ENCODE measurements around the gene TRIM67.
"Not testable (repeated sequence)": the region's sequence is repeated elsewhere in the genome, so short reads cannot be mapped to it uniquely, and the experiment has no call there.

TRIM67 gene

GRCh38 chr1:231132591-231132990, 29.3 kb upstream of the TRIM67 start:
- H3K4me1 ChIP-seq (ENCODE audit: control insufficient read depth, insufficient read depth, low read length, poor library complexity, severe bottlenecking); H3K27me3 ChIP-seq (replicated peaks; ENCODE audit: control insufficient read depth, insufficient read depth, low read length, poor library complexity, severe bottlenecking); H3K9me3 ChIP-seq (ENCODE audit: control insufficient read depth, low read length); H3K27ac ChIP-seq (ENCODE audit: insufficient read depth, low read length, poor library complexity, severe bottlenecking); DNase-seq; H3K4me3 ChIP-seq (ENCODE audit: insufficient read depth, low read depth, low read length, poor library complexity, severe bottlenecking); H3K36me3 ChIP-seq (ENCODE audit: control insufficient read depth, insufficient read depth, low read length): not testable (repeated sequence)

GRCh38 chr1:231134624-231135023, 27.2 kb upstream of the TRIM67 start:
- no peak for DNase-seq
- H3K4me3 ChIP-seq (ENCODE audit: insufficient read depth, low read depth, low read length, poor library complexity, severe bottlenecking), result no peak overlapping the region
- no peak overlapping the region for H3K27ac ChIP-seq (ENCODE audit: insufficient read depth, low read length, poor library complexity, severe bottlenecking)
- no peaks in the 10 kb centered on the region for H3K27me3 ChIP-seq (replicated peaks; ENCODE audit: control insufficient read depth, insufficient read depth, low read length, poor library complexity, severe bottlenecking)
- H3K36me3 ChIP-seq (ENCODE audit: control insufficient read depth, insufficient read depth, low read length), result no peaks in the 10 kb centered on the region
- no peaks in the 10 kb centered on the region for H3K4me1 ChIP-seq (ENCODE audit: control insufficient read depth, insufficient read depth, low read length, poor library complexity, severe bottlenecking)
- H3K9me3 ChIP-seq (ENCODE audit: control insufficient read depth, low read length), result no peaks in the 10 kb centered on the region

- H3K4me1 ChIP-seq (ENCODE audit: control insufficient read depth, insufficient read depth, low read length, poor library complexity, severe bottlenecking), result no peaks in the 10 kb centered on the region
- DNase-seq, result no peak
- no peaks in the 10 kb centered on the region for H3K9me3 ChIP-seq (ENCODE audit: control insufficient read depth, low read length)
- H3K27ac ChIP-seq (ENCODE audit: insufficient read depth, low read length, poor library complexity, severe bottlenecking), result no peak overlapping the region
- no peak overlapping the region for H3K4me3 ChIP-seq (ENCODE audit: insufficient read depth, low read depth, low read length, poor library complexity, severe bottlenecking)
- no peaks in the 10 kb centered on the region for H3K27me3 ChIP-seq (replicated peaks; ENCODE audit: control insufficient read depth, insufficient read depth, low read length, poor library complexity, severe bottlenecking)
- H3K36me3 ChIP-seq (ENCODE audit: control insufficient read depth, insufficient read depth, low read length), result no peaks in the 10 kb centered on the region
These were observed 23.6 kb upstream of the TRIM67 start for GRCh38 chr1:231138236-231138635.

- Histone ChIP-seq H3K9me3 (ENCODE audit: control insufficient read depth, low read length) (no peaks in the 10 kb centered on the region), H3K27me3 (replicated peaks; ENCODE audit: control insufficient read depth, insufficient read depth, low read length, poor library complexity, severe bottlenecking) (no peaks in the 10 kb centered on the region), H3K4me1 (ENCODE audit: control insufficient read depth, insufficient read depth, low read length, poor library complexity, severe bottlenecking) (no peaks in the 10 kb centered on the region), H3K36me3 (ENCODE audit: control insufficient read depth, insufficient read depth, low read length) (no peaks in the 10 kb centered on the region), H3K4me3 (ENCODE audit: insufficient read depth, low read depth, low read length, poor library complexity, severe bottlenecking) (no peak overlapping the region), H3K27ac (ENCODE audit: insufficient read depth, low read length, poor library complexity, severe bottlenecking) (no peak overlapping the region)
- no peak for DNase-seq
These were observed 22.7 kb upstream of the TRIM67 start for GRCh38 chr1:231139125-231139649.

- no peaks in the 10 kb centered on the region for H3K4me1 ChIP-seq (ENCODE audit: control insufficient read depth, insufficient read depth, low read length, poor library complexity, severe bottlenecking)
- DNase-seq, result no peak
- no peak overlapping the region for H3K27ac ChIP-seq (ENCODE audit: insufficient read depth, low read length, poor library complexity, severe bottlenecking)
- no peak overlapping the region for H3K4me3 ChIP-seq (ENCODE audit: insufficient read depth, low read depth, low read length, poor library complexity, severe bottlenecking)
- no peaks in the 10 kb centered on the region for H3K36me3 ChIP-seq (ENCODE audit: control insufficient read depth, insufficient read depth, low read length)
- H3K9me3 ChIP-seq (ENCODE audit: control insufficient read depth, low read length), result no peaks in the 10 kb centered on the region
- H3K27me3 ChIP-seq (replicated peaks; ENCODE audit: control insufficient read depth, insufficient read depth, low read length, poor library complexity, severe bottlenecking), result no peaks in the 10 kb centered on the region
These were observed 21.9 kb upstream of the TRIM67 start for GRCh38 chr1:231139659-231140654.

- H3K4me1 ChIP-seq (ENCODE audit: control insufficient read depth, insufficient read depth, low read length, poor library complexity, severe bottlenecking), result no peaks in the 10 kb centered on the region
- no peaks in the 10 kb centered on the region for H3K36me3 ChIP-seq (ENCODE audit: control insufficient read depth, insufficient read depth, low read length)
- no peak for DNase-seq
- H3K27ac ChIP-seq (ENCODE audit: insufficient read depth, low read length, poor library complexity, severe bottlenecking), result no peak overlapping the region
- H3K27me3 ChIP-seq (replicated peaks; ENCODE audit: control insufficient read depth, insufficient read depth, low read length, poor library complexity, severe bottlenecking), result no peaks in the 10 kb centered on the region
- H3K9me3 ChIP-seq (ENCODE audit: control insufficient read depth, low read length), result no peaks in the 10 kb centered on the region
- no peak overlapping the region for H3K4me3 ChIP-seq (ENCODE audit: insufficient read depth, low read depth, low read length, poor library complexity, severe bottlenecking)
These were observed 17.3 kb upstream of the TRIM67 start for GRCh38 chr1:231144416-231145193.

GRCh38 chr1:231147896-231148295, 14.0 kb upstream of the TRIM67 start:
- Histone ChIP-seq H3K27me3 (replicated peaks; ENCODE audit: control insufficient read depth, insufficient read depth, low read length, poor library complexity, severe bottlenecking) (no peaks in the 10 kb centered on the region), H3K4me1 (ENCODE audit: control insufficient read depth, insufficient read depth, low read length, poor library complexity, severe bottlenecking) (no peaks in the 10 kb centered on the region), H3K4me3 (ENCODE audit: insufficient read depth, low read depth, low read length, poor library complexity, severe bottlenecking) (no peak overlapping the region), H3K27ac (ENCODE audit: insufficient read depth, low read length, poor library complexity, severe bottlenecking) (no peak overlapping the region), H3K9me3 (ENCODE audit: control insufficient read depth, low read length) (no peaks in the 10 kb centered on the region), H3K36me3 (ENCODE audit: control insufficient read depth, insufficient read depth, low read length) (no peaks in the 10 kb centered on the region)
- no peak for DNase-seq

- H3K4me3 ChIP-seq (ENCODE audit: insufficient read depth, low read depth, low read length, poor library complexity, severe bottlenecking), result no peak overlapping the region
- H3K27ac ChIP-seq (ENCODE audit: insufficient read depth, low read length, poor library complexity, severe bottlenecking), result no peak overlapping the region
- no peak for DNase-seq
- no peaks in the 10 kb centered on the region for H3K36me3 ChIP-seq (ENCODE audit: control insufficient read depth, insufficient read depth, low read length)
- H3K4me1 ChIP-seq (ENCODE audit: control insufficient read depth, insufficient read depth, low read length, poor library complexity, severe bottlenecking), result no peaks in the 10 kb centered on the region
- H3K9me3 ChIP-seq (ENCODE audit: control insufficient read depth, low read length), result no peaks in the 10 kb centered on the region
- peaks cover 3% of the 10 kb centered on the region for H3K27me3 ChIP-seq (replicated peaks; ENCODE audit: control insufficient read depth, insufficient read depth, low read length, poor library complexity, severe bottlenecking)
These were observed 10.0 kb upstream of the TRIM67 start for GRCh38 chr1:231151811-231152210.

GRCh38 chr1:231153726-231154125, 8.1 kb upstream of the TRIM67 start:
- H3K36me3 ChIP-seq (ENCODE audit: control insufficient read depth, insufficient read depth, low read length), result no peaks in the 10 kb centered on the region
- no peak for DNase-seq
- no peak overlapping the region for H3K4me3 ChIP-seq (ENCODE audit: insufficient read depth, low read depth, low read length, poor library complexity, severe bottlenecking)
- no peak overlapping the region for H3K27ac ChIP-seq (ENCODE audit: insufficient read depth, low read length, poor library complexity, severe bottlenecking)
- H3K4me1 ChIP-seq (ENCODE audit: control insufficient read depth, insufficient read depth, low read length, poor library complexity, severe bottlenecking), result no peaks in the 10 kb centered on the region
- H3K9me3 ChIP-seq (ENCODE audit: control insufficient read depth, low read length), result no peaks in the 10 kb centered on the region
- H3K27me3 ChIP-seq (replicated peaks; ENCODE audit: control insufficient read depth, insufficient read depth, low read length, poor library complexity, severe bottlenecking), result peaks cover 3% of the 10 kb centered on the region

GRCh38 chr1:231155808-231156207, 6.0 kb upstream of the TRIM67 start:
- peaks cover 3% of the 10 kb centered on the region for H3K27me3 ChIP-seq (replicated peaks; ENCODE audit: control insufficient read depth, insufficient read depth, low read length, poor library complexity, severe bottlenecking)
- H3K36me3 ChIP-seq (ENCODE audit: control insufficient read depth, insufficient read depth, low read length), result no peaks in the 10 kb centered on the region
- no peaks in the 10 kb centered on the region for H3K4me1 ChIP-seq (ENCODE audit: control insufficient read depth, insufficient read depth, low read length, poor library complexity, severe bottlenecking)
- no peak overlapping the region for H3K27ac ChIP-seq (ENCODE audit: insufficient read depth, low read length, poor library complexity, severe bottlenecking)
- no peaks in the 10 kb centered on the region for H3K9me3 ChIP-seq (ENCODE audit: control insufficient read depth, low read length)
- no peak overlapping the region for H3K4me3 ChIP-seq (ENCODE audit: insufficient read depth, low read depth, low read length, poor library complexity, severe bottlenecking)
- DNase-seq, result no peak
